Daoy (cell line): ENCODE data around the gene UBC. TPM values are rescaled to one million over a fixed set of nuclear protein-coding genes. Genes with fewer than 3 reads are reported as not detected.
"Not testable (repeated sequence)": the region's sequence is repeated elsewhere in the genome, so short reads cannot be mapped to it uniquely, and the experiment has no call there.

ENCODE experiments used
- DNase-seq: peaks from one replicate; pipeline ENCODE4 v3.0.0-alpha.2; 2015; ENCODE audit warnings: low read depth
- total RNA-seq: library from RNA; depleted of rRNA; stranded (reverse); fragments of >200 nt; shearing (Covaris generic); gene quantifications from 2 replicates; pipeline ENCODE4 v1.2.3, GENCODE V29; 2014

Gene UBC
- total RNA-seq, 1 experiment from 2014 or later: 1,360 TPM

- DNase-seq: peak; percentile 65
These were observed 1.1 kb upstream of the UBC start for GRCh38 chr12:124915239-124916236.

- peak; percentile 88 for DNase-seq
These were observed 717 bp downstream of the UBC start for GRCh38 chr12:124913474-124914391.

DNA sequence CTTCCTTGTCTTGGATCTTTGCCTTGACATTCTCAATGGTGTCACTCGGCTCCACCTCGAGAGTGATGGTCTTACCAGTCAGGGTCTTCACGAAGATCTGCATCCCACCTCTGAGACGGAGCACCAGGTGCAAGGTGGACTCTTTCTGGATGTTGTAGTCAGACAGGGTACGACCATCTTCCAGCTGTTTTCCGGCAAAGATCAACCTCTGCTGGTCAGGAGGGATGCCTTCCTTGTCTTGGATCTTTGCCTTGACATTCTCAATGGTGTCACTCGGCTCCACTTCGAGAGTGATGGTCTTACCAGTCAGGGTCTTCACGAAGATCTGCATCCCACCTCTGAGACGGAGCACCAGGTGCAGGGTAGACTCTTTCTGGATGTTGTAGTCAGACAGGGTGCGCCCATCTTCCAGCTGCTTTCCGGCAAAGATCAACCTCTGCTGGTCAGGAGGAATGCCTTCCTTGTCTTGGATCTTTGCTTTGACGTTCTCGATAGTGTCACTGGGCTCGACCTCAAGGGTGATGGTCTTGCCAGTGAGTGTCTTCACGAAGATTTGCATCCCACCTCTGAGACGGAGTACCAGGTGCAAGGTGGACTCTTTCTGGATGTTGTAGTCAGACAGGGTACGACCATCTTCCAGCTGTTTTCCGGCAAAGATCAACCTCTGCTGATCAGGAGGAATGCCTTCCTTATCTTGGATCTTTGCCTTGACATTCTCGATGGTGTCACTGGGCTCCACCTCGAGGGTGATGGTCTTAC is 1.7 kb downstream of the UBC start:
- not testable (repeated sequence) for DNase-seq

DNA sequence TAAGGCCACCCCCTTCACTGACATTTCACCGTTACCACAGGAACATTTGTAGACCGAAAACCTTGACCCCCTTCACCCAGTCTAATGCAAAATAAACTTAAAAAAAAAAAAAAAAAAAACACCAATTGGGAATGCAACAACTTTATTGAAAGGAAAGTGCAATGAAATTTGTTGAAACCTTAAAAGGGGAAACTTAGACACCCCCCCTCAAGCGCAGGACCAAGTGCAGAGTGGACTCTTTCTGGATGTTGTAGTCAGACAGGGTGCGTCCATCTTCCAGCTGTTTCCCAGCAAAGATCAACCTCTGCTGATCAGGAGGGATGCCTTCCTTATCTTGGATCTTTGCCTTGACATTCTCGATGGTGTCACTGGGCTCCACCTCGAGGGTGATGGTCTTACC is 2.9 kb downstream of the UBC start:
- not testable (repeated sequence) for DNase-seq

DNA sequence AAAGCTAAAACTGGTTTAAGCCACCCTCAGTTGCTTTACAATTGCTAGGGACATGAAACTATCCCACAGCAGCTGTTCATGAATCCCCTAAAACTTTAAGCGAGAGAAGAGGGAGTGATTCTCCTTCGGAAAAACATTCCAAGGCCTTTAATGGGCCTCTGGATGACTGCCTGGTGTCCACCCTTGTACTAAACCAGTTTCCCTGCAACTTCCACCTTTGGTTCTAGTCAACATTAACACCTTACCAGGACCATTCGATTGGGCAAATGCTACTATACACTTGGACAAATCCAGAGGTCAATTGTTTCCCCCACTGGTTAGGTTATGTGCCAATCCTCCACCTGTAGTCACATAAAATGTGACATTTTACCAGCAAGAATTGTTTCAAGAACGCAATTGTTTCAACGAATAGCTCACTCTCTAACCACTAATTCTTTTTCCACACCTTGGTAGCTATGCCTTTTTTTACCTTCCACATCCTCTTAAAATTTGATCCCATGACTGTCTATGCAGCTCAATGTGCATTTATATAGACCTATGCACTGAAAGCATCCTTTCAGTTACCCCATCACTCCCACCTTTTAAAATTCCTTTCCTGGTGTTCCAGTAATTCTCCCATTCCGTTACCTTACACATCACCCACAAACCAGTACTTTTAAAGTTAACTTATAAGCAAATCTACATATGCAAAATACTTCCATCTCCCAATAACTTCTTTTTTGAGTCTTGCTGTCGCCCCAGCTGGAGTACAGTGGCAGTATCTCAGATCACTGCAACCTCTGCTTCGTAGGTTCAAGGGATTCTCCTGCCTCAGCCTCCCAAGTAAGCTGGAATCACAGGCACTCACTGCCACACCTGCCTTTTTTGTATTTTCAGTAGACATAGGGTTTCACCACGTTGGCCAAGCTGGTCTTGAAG is 3.6 kb downstream of the UBC start:
- no peak for DNase-seq

DNA sequence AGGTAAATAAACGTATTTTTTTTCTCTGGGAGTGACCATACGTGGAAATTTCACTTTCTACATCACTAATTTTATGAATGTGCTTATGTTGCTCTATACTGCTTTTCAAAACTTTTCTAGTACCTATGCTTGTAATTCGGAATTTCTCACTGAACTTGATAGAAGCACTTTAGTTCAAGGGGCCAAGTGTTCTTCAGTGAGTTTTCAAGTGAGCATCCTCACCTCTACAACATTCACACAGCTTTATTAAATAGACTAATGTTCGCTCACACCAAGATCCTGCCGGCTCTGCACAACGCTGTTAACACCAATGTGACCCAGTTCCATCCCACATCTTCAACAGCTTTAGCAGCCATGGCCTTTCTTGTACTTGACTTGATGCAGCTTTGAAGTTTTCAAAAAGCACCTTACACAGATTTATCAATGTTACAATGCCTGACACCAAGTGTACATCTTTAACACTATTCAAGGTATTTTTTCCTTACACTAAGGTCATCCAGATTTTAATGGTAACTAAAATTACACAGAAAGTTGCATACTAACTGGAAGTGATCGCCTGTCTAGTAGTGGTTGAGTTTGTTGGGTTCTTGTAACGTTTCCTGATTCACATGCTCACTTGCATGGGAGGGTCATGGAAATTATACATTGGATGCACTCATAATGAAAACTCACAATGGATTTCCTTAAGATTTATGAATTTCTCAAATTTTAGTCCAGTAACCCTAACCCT is 4.5 kb downstream of the UBC start:
- DNase-seq: no peak

DNA sequence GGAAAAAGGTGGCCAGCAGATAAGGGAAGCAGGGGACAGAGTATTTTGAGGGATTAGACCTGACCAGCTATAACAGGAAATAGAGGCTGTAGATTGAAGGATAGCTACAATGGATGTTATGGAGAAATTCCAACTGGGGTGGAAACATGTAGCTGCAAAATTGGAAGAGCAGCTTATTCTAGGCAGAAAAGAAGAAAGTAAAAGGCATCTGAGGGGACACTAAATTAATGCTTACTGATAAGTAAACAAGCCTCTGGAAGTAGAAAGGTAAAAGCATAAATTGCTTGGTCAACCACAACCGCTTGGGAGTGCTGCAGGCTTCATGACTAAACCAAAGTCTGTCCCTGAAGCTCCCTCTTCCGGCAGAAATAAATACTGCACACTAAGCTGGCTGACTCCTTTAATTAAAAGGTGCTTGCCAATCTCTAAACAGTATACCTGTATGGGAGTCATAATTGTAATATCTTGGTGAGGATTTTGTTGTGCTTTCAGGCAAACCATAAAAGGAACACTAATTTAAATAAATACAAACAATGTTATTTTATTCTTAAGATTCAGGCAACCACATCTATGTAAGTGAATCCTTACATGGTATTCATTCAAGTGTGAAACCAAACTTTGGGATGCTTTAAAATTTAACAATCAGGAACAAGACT is 7.7 kb downstream of the UBC start:
- DNase-seq: peak; percentile 88

- peak; percentile 92 for DNase-seq
These were observed 9.9 kb downstream of the UBC start for GRCh38 chr12:124904306-124905098.

GRCh38 chr12:124902916-124903315 is 11.5 kb downstream of the UBC start:
- DNase-seq: no peak

- no peak for DNase-seq
These were observed 13.4 kb downstream of the UBC start for GRCh38 chr12:124901003-124901402.

GRCh38 chr12:124900345-124900795 is 14.1 kb downstream of the UBC start:
- DNase-seq: not testable (repeated sequence)

GRCh38 chr12:124898923-124899294 is 15.5 kb downstream of the UBC start:
- no peak for DNase-seq

- peak; percentile 81 for DNase-seq
These were observed 16.1 kb downstream of the UBC start for GRCh38 chr12:124898200-124898922.

GRCh38 chr12:124896461-124896860 is 18.0 kb downstream of the UBC start:
- no peak for DNase-seq

DNA sequence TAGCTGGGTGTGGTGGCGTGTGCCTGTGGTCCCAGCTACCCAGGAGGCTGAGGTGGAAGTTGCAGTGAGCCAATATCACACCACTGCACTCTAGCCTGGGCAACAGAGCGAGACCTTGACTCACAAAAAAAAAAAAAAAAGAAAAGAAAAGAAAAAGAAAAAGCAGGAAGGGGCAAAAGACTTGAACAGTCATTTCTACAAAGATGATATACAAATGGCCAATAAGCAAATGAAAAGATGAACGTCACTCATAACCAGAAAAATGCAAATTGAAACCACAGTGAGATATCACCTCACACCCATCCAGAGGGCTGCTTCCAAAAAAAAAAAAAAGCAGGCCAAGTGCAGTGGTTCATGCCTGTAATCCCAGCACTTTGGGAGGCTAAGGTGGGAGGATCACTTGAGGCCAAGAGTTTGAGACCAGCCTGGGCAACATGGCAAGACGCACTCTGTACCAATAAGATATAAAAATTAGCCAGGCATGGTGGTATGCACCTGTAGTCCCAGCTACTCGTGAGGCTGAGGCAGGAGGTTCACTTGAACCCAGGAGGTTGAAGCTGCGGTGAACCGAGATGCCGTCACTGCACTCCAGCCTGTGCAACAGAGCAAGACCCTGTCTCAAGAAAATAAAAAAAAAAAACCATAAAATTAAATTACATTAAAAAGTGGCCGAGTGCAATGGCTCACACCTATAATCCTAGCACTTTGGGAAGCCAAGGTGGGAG is 20.5 kb downstream of the UBC start:
- DNase-seq: no peak

DNA sequence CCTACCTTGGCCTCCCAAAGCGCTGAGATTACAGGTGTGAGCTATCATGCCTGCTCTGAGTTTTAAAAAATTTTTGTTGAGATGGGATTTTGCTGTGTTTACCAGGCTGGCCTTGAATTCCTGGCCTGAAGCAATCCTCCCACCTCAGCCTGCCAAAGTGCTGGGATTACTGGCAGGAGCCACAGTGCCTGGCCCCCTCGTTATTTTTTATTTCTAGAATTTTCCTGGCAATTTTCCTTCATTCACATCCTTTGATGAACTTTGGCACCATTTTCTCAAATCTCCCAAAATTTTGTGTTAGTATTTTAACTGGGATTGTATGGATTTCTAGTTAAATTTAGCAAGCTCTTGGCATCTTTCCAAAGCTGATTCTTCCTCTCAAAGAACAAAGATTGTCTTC is 26.2 kb downstream of the UBC start:
- no peak for DNase-seq

DNA sequence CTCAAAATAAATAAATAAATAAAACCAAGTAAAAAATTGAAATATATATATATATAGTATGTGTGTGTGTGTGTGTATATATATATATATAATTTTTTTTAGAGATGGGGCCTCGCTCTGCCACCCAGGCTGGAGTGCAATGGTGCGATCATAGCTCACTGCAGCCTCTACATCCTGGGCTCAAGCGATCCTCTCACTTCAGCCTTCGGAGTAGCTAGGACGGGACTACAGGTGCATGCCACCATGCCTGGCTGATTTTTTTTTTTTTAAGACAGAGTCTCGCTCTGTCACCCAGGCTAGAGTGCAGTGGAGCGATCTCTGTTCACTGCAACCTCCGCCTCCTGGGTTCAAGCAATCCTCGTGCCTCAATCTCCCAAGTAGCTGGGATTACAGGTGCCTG is 26.7 kb downstream of the UBC start:
- DNase-seq: not testable (repeated sequence)
